PC-9 (cell line): ENCODE data around the gene TTC8. TPM values are rescaled to one million over a fixed set of nuclear protein-coding genes. Genes with fewer than 3 reads are reported as not detected.
A peak's percentile ranks its signal among the peaks of the same experiment; 100 is the strongest.
"Not testable (repeated sequence)": the region's sequence is repeated elsewhere in the genome, so short reads cannot be mapped to it uniquely, and the experiment has no call there.

Experiments
- BruUV-seq: library from RNA; stranded (reverse); fragments of 400-500 nt; replicated peaks from 2 replicates; lab custom pipeline; 2021; lab: Mats Ljungman, UMichigan
- CTCF ChIA-PET: fragments of 300-600 bp; sonication (Branson Sonifier 250); formaldehyde crosslinking; loops from one replicate; lab custom pipeline; 2022; ENCODE audit warnings: antibody characterized with exemption; lab: Charles Lee
- POLR2A ChIA-PET: fragments of 300-600 bp; sonication (Branson Sonifier 250); formaldehyde crosslinking; loops from one replicate; lab custom pipeline; 2022; ENCODE audit warnings: antibody characterized with exemption; ENCODE audit not compliant: unreplicated experiment; lab: Charles Lee
- DNase-seq, 2 experiments: peaks; one replicate each; pipeline versions ENCODE4 v3.0.0 to v3.0.0-alpha.2; 2015 to 2022; ENCODE audit warnings: mixed read lengths in 1 of 2
- H2AFZ ChIP-seq: fragments of 200-600 bp; sonication (generic); 2 replicates; pipeline ENCODE4 v1.8.1; 2017; ENCODE audit warnings: antibody characterized with exemption
- H3F3A ChIP-seq: fragments of 200-600 bp; sonication (generic); 2 replicates; pipeline ENCODE4 v1.8.1; 2017; ENCODE audit warnings: antibody characterized with exemption, mild to moderate bottlenecking, low read depth; ENCODE audit not compliant: insufficient read depth
- H3K27ac ChIP-seq: fragments of 200-600 bp; sonication (generic); 2 replicates; pipeline ENCODE4 v1.6.1; 2016; ENCODE audit warnings: mixed run types
- H3K27me3 ChIP-seq: fragments of 200-600 bp; sonication (generic); 2 replicates; pipeline ENCODE4 v1.6.1; 2016; ENCODE audit warnings: low read depth, mixed run types; ENCODE audit not compliant: insufficient read depth
- H3K36me3 ChIP-seq: fragments of 200-600 bp; sonication (generic); 2 replicates; pipeline ENCODE4 v1.6.1; 2016; ENCODE audit warnings: low read depth, mixed run types
- H3K4me1 ChIP-seq: fragments of 200-600 bp; sonication (generic); replicated peaks from 2 replicates; pipeline ENCODE4 v1.6.1; 2016; ENCODE audit warnings: mixed run types; ENCODE audit not compliant: insufficient read depth
- H3K4me2 ChIP-seq: fragments of 200-600 bp; sonication (generic); 2 replicates; pipeline ENCODE4 v1.6.1; 2017; ENCODE audit warnings: mixed run types
- H3K4me3 ChIP-seq: fragments of 200-600 bp; sonication (generic); 2 replicates; pipeline ENCODE4 v1.6.1; 2016; ENCODE audit warnings: mixed run types
- H3K79me2 ChIP-seq: fragments of 200-600 bp; sonication (generic); 2 replicates; pipeline ENCODE4 v1.6.1; 2017; ENCODE audit warnings: low read depth, mixed run types
- H3K9me2 ChIP-seq: fragments of 200-600 bp; sonication (generic); 2 replicates; pipeline ENCODE4 v1.8.1; 2017; ENCODE audit warnings: mild to moderate bottlenecking; ENCODE audit not compliant: insufficient read depth
- H3K9me3 ChIP-seq: fragments of 200-600 bp; sonication (generic); 2 replicates; pipeline ENCODE4 v1.8.1; 2016; ENCODE audit warnings: low read depth; ENCODE audit not compliant: insufficient read depth
- H4K20me1 ChIP-seq: fragments of 200-600 bp; sonication (generic); 2 replicates; pipeline ENCODE4 v1.8.1; 2017; ENCODE audit not compliant: insufficient read depth
- CTCF ChIP-seq: fragments of 200-600 bp; sonication (generic); conservative IDR thresholded peaks from 2 replicates; pipeline ENCODE4 v1.6.1; 2017; ENCODE audit warnings: mixed run types, antibody characterized with exemption, mild to moderate bottlenecking, moderate library complexity
- EZH2 ChIP-seq: fragments of 200-600 bp; sonication (generic); IDR thresholded peaks from 2 replicates; pipeline ENCODE4 v1.8.0; 2017; ENCODE audit warnings: antibody characterized with exemption, low read depth
- intact Hi-C: fragments of 100-400 bp; cut with micrococcal nuclease; formaldehyde crosslinking; loops from one replicate; pipeline ENCODE4 v1.10.0; 2022; ENCODE audit not compliant: unreplicated experiment
- total RNA-seq: library from RNA; stranded (reverse); gene quantifications from 2 replicates; pipeline ENCODE4 v1.2.3, GENCODE V29; 2021

TTC8 gene
- total RNA-seq, 1 experiment from 2014 or later = 8.1 TPM

GRCh38 chr14:88786715-88787114 lies 37.7 kb upstream of the TTC8 start:
- H3K9me3 ChIP-seq = no peaks in the 10 kb centered on the region; the same call in 1 of the 2 replicates
- H3K4me2 ChIP-seq = no peak overlapping the region
- intact Hi-C loops = no loop called here
- ChIA-PET CTCF (no interaction called here), POLR2A (no interaction called here)
- no peaks in the 10 kb centered on the region for H3F3A ChIP-seq
- DNase-seq = no peak
- H3K9me2 ChIP-seq = no peaks in the 10 kb centered on the region
- H3K4me3 ChIP-seq = no peak overlapping the region
- H3K27me3 ChIP-seq = no peaks in the 10 kb centered on the region
- H4K20me1 ChIP-seq = no peaks in the 10 kb centered on the region
- no TSS peak for BruUV-seq
- H2AFZ ChIP-seq = no peak overlapping the region
- H3K36me3 ChIP-seq = no peaks in the 10 kb centered on the region
- no peak overlapping the region for H3K27ac ChIP-seq
- TF ChIP-seq EZH2 (no peak), CTCF (no peak)
- no peaks in the 10 kb centered on the region for H3K79me2 ChIP-seq
- H3K4me1 ChIP-seq = no peaks in the 10 kb centered on the region

GRCh38 chr14:88789573-88789972 lies 34.9 kb upstream of the TTC8 start:
- POLR2A ChIA-PET, CTCF ChIA-PET: not testable (repeated sequence)

GRCh38 chr14:88790501-88791251 lies 33.8 kb upstream of the TTC8 start:
- Histone ChIP-seq H3K79me2 (no peaks in the 10 kb centered on the region), H3F3A (no peaks in the 10 kb centered on the region), H3K9me2 (no peaks in the 10 kb centered on the region), H3K4me3 (no peak overlapping the region), H3K27ac (no peak overlapping the region), H4K20me1 (no peaks in the 10 kb centered on the region), H3K27me3 (no peaks in the 10 kb centered on the region), H3K9me3 (no peaks in the 10 kb centered on the region), H2AFZ (no peak overlapping the region), H3K4me2 (peak overlapping the region; percentile 88), H3K36me3 (no peaks in the 10 kb centered on the region), H3K4me1 (no peaks in the 10 kb centered on the region)
- intact Hi-C loops = no loop called here
- no peak for DNase-seq
- CTCF ChIA-PET = no interaction called here
- no TSS peak for BruUV-seq
- POLR2A ChIA-PET = no interaction called here
- TF ChIP-seq CTCF = no peak
- no peak for TF ChIP-seq EZH2

More at GRCh38 chr14:88789573-88789972, 34.9 kb upstream of the TTC8 start:
- H3F3A ChIP-seq, H3K9me2 ChIP-seq, H3K27ac ChIP-seq, H3K79me2 ChIP-seq, H2AFZ ChIP-seq, H3K36me3 ChIP-seq, H4K20me1 ChIP-seq, H3K4me2 ChIP-seq, H3K4me3 ChIP-seq, BruUV-seq, intact Hi-C loops, H3K27me3 ChIP-seq, H3K4me1 ChIP-seq, DNase-seq, H3K9me3 ChIP-seq: not testable (repeated sequence)
